DMS153 treated with DMSO at 0.1 percent for 48 hours (cell line): Measurements from ENCODE around the gene CNTNAP2.
"Not testable (repeated sequence)": the region's sequence is repeated elsewhere in the genome, so short reads cannot be mapped to it uniquely, and the experiment has no call there.

Experiments
- DNase-seq: peaks from one replicate; lab custom pipeline; 2025; ENCODE audit not compliant: unreplicated experiment; lab: John Stamatoyannopoulos, UW

Gene CNTNAP2

GRCh38 chr7:148442933-148443332 lies 2326.3 kb downstream of the CNTNAP2 start:
- DNase-seq, result no peak

GRCh38 chr7:148445260-148446044 lies 2328.9 kb downstream of the CNTNAP2 start:
- no peak for DNase-seq

- DNase-seq, result no peak
These were observed 2330.7 kb downstream of the CNTNAP2 start for GRCh38 chr7:148447221-148447849.

DNA sequence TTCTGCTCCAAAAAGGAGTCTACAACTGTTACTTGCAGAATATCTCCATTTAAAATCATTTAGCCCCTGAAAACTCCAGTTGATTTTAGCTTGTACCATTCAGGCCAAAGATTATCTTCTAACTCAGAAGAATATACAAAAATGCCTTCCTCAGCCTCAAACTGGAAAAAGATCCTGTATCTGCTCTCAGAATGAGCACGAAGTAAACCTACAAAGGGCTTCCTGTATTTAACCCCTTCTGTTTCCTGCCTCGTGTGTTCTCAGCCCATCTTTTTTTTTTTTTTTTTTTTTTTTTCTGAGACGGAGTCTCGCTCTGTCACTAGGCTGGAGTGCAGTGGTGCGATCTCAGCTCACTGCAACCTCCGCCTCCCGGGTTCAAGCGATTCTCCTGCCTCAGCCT lies 2334.9 kb downstream of the CNTNAP2 start:
- DNase-seq, result not testable (repeated sequence)

DNA sequence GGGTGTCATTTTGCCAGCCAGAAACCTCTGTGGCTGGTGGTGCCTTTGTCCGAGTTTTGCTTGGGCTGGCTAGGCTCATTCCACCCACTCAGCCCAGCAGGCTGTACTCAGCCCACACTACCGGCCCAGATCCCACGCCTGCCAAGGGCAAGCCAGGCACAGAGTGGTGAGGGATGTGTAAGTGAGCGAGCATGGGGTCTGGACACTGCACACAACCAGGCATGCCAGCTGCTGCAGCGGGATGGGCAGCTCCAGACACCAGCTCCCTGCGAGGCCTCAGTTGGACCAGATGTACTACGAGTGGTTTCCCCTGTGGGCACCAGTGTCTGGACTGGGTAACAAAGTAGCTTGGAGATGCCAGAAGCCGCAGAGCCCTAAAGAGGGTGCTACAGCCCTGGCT lies 2339.8 kb downstream of the CNTNAP2 start:
- no peak for DNase-seq

GRCh38 chr7:148457310-148457921 lies 2340.8 kb downstream of the CNTNAP2 start:
- no peak for DNase-seq

GRCh38 chr7:148458263-148458662 lies 2341.7 kb downstream of the CNTNAP2 start:
- no peak for DNase-seq

DNA sequence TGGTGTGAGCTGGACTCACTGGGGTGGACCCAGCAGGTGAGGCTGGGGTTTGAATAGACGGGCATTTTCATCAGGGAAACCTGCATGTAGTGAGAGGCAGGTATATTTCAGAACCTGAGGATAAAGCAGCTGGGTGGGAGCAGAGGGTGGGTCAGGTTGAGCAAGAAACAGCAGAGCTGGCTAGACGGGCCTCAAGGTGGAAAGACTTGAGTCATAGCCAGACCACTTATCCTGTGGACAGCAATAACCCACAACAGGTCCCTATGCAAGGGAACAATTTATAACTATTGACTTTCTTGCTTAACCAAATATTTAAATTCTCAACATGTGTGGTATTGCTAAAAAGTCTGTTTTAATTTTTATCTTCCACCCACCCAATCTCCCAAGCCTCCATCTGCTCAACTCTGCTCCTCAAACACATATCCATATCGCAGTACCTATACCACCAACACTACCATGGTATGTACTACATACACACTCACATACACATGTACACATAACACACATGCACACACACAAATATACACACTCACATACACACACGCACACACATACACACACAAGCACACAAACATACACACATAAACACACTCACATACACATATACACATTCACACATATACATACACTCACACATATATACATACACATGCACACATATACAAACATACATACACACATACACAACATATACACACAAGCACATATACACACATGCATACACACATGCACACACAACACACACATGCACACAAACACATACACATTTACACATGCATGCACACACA lies 2345.0 kb downstream of the CNTNAP2 start:
- DNase-seq, result no peak

DNA sequence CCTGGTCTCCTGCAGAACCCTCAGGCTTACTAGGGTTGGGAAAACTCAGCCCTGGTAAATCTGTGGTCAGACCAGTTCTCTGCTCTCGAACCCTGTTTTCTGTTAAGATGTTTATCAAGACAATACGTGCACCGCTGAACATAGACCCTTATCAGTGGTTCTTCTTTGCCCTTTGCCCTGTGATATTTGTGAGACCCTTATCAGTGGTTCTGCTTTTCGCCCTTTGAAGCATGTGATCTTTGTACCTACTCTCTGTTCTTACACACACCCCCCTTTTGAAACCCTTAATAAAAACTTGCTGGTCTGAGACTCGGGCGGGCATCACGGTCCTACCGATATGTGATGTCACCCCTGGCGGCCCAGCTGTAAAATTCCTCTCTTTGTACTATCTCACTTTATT lies 2346.2 kb downstream of the CNTNAP2 start:
- not testable (repeated sequence) for DNase-seq

GRCh38 chr7:148463210-148463609 lies 2346.6 kb downstream of the CNTNAP2 start:
- DNase-seq, result no peak

GRCh38 chr7:148464947-148465346 lies 2348.3 kb downstream of the CNTNAP2 start:
- no peak for DNase-seq

GRCh38 chr7:148465441-148465840 lies 2348.8 kb downstream of the CNTNAP2 start:
- DNase-seq, result not testable (repeated sequence)

DNA sequence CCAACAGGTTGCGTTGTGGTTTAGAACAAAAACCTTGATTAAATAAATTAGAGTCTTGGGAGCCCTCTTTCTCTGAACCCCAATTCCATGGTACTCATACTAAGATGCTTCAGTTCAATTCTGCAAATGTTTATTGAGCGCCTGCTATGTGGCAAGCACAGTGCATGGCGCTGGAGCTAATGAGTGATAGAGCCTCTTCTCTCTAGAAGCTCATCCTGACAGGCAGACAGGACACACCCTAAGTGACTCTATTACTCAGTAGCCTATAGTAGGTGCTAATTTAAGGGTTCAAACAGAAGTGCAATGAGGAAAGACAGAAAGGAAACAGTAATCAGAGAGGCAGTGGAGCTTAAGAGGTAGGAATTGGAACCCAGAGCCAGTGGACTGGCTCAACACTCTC lies 2349.5 kb downstream of the CNTNAP2 start:
- DNase-seq, result no peak

DNA sequence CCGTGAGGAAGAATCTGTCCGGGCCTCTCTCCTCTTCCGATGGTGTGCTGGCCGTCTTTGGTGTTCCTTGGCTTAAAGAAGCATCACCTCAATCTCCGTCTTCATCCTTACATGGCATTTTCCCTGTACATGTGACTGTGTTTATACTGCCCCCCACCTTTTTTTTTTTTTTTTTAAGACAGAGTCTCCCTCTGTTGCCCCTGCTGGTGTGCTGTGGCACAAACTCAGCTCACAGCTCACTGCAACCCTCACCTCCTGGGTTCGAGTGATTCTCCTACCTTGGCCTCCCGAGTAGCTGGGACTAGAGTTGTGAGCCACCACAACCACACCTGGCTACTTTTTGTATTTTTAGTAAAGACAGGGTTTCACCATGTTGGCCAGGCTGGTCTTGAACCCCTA lies 2352.1 kb downstream of the CNTNAP2 start:
- DNase-seq, result no peak
